Measurements from ENCODE around the gene ZC3H18.
A peak's percentile ranks its signal among the peaks of the same experiment; 100 is the strongest.

ZC3H18 gene

GRCh38 chr16:88585269-88585668 is 15.1 kb downstream of the ZC3H18 start:
- peak; percentile 38 for DNase-seq

DNA sequence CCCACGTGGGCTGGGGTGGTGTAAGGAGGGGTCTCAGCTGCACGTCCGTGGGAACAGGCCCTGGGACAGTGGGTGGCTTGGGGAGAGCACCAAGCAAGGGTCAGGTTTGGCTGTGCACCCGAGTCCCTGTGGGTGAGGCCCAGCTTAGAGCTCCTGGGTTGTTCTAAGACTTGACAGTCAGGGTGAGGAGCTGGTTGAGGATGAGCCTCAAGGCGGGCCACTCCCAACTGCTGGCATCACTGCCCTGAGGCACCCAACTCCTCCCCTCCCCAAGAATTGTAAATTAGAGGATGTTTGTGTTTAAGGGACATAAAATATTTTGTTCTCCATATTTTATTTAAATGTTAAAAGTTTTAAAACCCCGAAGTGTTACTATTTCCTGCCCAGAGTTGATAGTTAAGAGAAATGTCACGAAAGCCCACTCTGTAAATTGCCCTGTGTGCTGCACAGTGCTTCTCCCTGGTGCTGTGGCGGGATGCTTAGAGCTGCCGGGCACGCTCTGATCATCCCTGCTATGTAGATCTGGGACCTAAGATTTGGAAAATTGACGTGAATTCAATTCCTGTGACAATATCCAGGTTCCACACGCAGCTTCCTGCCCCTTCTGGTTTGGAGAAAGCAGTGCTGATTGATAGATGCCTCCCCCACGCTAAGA is 15.9 kb downstream of the ZC3H18 start:
- DNase-seq, result no peak

DNA sequence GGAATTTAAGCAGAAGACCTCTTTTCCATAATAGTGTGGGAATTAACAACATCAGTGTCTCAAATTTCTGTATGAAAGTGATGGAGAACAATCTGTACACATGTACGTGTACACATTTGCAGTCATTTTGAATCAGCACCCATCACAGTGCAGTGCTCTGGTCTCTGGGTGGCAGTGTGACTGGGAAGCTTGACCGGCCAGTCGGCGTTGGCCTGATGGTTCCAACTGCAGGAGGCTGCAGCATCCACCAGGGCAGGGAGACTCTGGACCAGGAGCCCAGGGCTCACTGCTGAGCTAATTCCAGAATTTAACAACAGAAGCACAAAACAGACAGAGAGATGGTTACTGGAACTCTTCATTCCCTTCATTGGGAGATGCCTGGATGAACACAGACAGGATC is 17.9 kb downstream of the ZC3H18 start:
- DNase-seq, result no peak

GRCh38 chr16:88588754-88589153 is 18.6 kb downstream of the ZC3H18 start:
- DNase-seq, result no peak

DNA sequence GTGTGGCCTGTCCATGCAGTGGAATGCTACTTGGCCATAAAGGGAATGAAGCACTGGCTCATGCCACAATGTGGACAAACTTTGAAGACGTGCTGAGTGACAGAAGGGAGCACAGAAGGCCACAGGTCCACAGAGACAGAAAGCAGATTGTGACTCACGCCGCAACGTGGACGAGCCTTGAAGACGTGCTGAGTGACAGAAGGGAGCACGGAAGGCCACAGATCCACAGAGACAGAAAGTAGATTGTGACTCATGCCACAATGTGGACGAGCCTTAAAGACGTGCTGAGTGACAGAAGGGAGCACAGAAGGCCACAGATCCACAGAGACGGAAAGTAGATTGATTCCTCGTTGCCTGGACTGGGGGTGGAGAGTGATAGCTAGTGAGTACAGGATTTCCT is 19.2 kb downstream of the ZC3H18 start:
- no peak for DNase-seq

GRCh38 chr16:88591577-88592021 is 21.4 kb downstream of the ZC3H18 start:
- no peak for DNase-seq

- DNase-seq, result no peak
Observed at GRCh38 chr16:88593061-88593460, 22.9 kb downstream of the ZC3H18 start.

DNA sequence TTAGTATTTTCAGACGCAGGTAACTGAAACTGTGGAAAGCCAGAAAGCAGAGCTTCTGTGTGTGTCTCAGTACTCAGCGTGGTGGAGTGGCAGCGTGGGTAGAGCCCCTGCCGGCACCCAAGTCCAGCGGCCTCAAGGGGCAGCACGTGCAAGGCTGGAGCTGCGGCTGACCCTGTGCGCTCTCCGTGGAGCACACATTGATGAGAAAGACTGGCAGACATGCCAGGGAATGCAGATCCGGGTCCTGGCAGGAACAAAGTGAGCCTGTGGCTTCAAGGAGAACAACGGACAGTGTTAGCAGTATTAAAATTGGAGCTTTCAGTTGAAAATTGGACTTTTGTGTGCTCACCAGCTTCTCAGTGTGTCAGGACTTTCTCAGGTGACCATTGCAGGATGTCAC is 23.3 kb downstream of the ZC3H18 start:
- no peak for DNase-seq

DNA sequence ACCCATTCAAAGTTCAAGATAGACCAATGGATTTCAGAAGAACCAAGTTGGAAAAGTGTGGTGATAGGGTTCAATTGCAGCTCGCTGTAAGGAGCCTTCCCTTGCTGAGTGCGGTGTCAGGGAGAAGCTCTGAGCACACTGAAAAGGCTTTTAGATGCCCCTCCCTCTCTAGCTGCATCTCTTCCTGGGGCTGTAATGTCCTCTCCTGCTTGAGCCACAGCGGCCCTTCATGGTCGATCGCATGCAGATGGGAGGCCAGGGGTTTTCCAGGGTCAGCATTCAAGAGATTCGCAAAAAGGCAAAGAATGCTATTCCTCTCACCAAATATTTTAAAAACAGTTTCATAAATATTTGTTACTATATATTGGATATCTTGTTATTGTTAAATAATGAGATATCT is 23.7 kb downstream of the ZC3H18 start:
- DNase-seq, result no peak

- no peak for DNase-seq
Observed at GRCh38 chr16:88595101-88595500, 24.9 kb downstream of the ZC3H18 start.

DNA sequence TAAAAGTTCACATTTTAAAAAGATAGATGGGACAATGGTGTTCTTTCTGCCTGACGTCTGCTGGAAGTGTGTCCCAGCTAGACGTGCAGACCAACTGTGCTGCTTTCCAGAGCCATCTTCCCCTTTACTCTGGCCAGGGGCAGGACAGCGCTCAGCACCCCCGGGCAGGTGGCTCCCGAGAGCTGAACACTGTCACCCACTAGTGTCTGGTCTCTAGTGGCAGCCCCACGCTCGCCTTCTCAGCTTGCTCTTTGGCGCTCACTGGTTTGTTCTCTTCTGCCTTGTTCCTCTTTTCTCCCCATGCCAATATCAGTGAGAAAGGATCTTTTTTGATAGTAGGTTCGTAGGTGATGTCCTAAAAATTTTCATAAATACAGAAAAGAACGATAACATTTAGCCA is 25.7 kb downstream of the ZC3H18 start:
- DNase-seq, result no peak

GRCh38 chr16:88596483-88596882 is 26.3 kb downstream of the ZC3H18 start:
- DNase-seq, result no peak

- no peak for DNase-seq
Observed at GRCh38 chr16:88597856-88598491, 27.8 kb downstream of the ZC3H18 start.

DNA sequence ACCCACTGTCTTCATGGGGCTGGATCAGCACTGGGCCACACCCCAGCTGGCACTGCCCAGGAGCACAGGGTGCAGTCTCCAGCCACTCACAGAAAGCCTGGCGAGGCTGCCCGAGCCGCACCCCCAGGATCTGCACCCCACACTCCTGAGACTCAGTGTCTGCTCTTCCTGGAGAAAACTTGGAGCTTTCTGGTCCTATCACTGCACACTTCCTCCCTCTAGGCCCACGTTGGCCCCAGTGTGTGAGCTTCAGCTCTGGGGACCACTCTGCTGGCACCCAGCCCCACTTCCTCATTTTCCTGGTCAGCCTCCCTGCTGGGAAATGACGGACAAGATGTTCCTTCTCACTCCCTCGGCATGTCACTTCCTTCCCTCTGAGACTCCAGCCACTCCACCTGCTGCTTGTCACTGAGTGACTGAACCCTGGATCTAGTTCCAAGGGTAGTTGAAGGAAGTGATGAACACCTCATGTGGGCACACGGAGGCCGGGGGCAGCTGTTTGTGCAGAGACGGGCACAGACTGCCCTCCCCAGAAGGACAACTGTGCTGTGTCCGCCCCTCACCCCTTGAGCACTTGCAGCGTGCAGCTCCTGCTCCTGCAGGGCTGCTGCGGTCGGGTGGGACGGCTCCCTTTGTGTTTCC is 29.0 kb downstream of the ZC3H18 start:
- DNase-seq, result no peak

GRCh38 chr16:88599825-88600538 is 29.8 kb downstream of the ZC3H18 start:
- no peak for DNase-seq

GRCh38 chr16:88600539-88600896 is 30.3 kb downstream of the ZC3H18 start:
- no peak for DNase-seq

- DNase-seq, result no peak
Observed at GRCh38 chr16:88601313-88602036, 31.3 kb downstream of the ZC3H18 start.

- no peak for DNase-seq
Observed at GRCh38 chr16:88602091-88602490, 31.9 kb downstream of the ZC3H18 start.

DNA sequence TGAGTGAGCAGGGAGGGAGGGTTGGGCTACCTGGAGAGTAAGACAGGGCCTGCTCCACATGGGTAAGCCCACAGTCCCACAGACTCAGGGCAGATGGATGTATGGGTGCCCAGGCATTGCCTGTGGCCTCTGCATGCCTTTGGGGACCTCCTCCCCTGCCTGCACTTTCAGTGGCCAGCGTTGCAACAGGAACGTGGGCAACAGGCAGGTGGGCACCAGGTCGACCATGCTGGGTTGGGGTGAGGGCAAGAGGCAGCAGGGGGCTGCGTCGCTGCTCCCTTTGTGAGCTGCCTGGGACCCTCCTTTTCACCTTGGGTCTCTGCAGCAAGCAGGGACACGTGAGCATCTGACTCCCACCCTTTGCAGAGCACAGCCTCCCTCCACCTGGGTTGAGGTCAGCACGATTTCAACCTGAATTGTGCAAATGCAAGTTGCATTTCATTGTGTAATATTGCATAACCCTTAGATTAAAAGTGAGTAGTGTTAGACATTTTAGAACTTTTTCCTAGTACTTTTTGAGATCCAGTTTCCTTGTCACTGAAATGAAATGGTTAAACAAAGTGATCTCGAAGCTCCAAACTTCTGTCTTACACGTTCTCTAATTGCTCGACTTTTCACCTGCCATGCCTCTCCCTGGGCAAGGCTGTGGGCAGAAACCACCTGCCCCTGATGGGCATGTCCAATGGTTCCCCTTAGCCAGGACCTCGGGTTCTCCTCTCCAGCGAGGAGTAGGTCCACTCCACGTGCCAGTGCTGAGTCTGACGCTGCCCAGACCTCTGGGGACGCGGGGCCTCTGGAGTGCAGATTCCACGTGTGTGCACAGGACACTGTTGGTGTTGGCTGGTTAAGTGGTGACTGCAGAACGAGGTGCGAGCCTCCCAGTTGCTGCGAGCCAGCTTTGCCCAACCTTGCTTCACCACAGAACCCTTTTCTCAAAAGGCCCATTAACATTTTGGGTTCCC is 35.3 kb downstream of the ZC3H18 start:
- DNase-seq, result no peak

GRCh38 chr16:88606148-88606757 is 36.0 kb downstream of the ZC3H18 start:
- DNase-seq, result no peak

GRCh38 chr16:88608076-88608475 is 37.9 kb downstream of the ZC3H18 start:
- no peak for DNase-seq

All from NCI-H1105 (cell line).